ENCODE data around the gene BAIAP3.
A peak's percentile ranks its signal among the peaks of the same experiment; 100 is the strongest.

The BAIAP3 gene

GRCh38 chr16:1348441-1348840 lies 15.0 kb downstream of the BAIAP3 start:
- DNase-seq (ENCODE audit: low read depth), result no peak

- no peak for DNase-seq (ENCODE audit: low read depth)
Observed at GRCh38 chr16:1348926-1349325, 15.5 kb downstream of the BAIAP3 start.

- DNase-seq (ENCODE audit: low read depth), result no peak
Observed at GRCh38 chr16:1349351-1349750, 15.9 kb downstream of the BAIAP3 start.

GRCh38 chr16:1349951-1350350 lies 16.5 kb downstream of the BAIAP3 start:
- DNase-seq (ENCODE audit: low read depth), result no peak

GRCh38 chr16:1350691-1351090 lies 17.2 kb downstream of the BAIAP3 start:
- DNase-seq (ENCODE audit: low read depth), result no peak

GRCh38 chr16:1351215-1351581 lies 17.8 kb downstream of the BAIAP3 start:
- no peak for DNase-seq (ENCODE audit: low read depth)

GRCh38 chr16:1351582-1352362 lies 18.3 kb downstream of the BAIAP3 start, which contains the start of the genes GNPTG and TSR3:
Gene GNPTG (plus strand): TSS chr16:1351931. CDS start chr16:1351966, 35 bp downstream.
Gene TSR3 (minus strand): TSS chr16:1351878. CDS start chr16:1351804, 74 bp downstream.
- DNase-seq (ENCODE audit: low read depth), result peak; percentile 70

- DNase-seq (ENCODE audit: low read depth), result no peak
Observed at GRCh38 chr16:1354815-1355540, 21.5 kb downstream of the BAIAP3 start.

GRCh38 chr16:1355591-1355990 lies 22.1 kb downstream of the BAIAP3 start:
- no peak for DNase-seq (ENCODE audit: low read depth)

- no peak for DNase-seq (ENCODE audit: low read depth)
Observed at GRCh38 chr16:1356061-1356900, 22.8 kb downstream of the BAIAP3 start.

GRCh38 chr16:1357906-1358566 lies 24.6 kb downstream of the BAIAP3 start:
- DNase-seq (ENCODE audit: low read depth), result no peak

- DNase-seq (ENCODE audit: low read depth), result no peak
Observed at GRCh38 chr16:1361685-1362360, 28.4 kb downstream of the BAIAP3 start.

GRCh38 chr16:1362807-1363206 lies 29.4 kb downstream of the BAIAP3 start:
- no peak for DNase-seq (ENCODE audit: low read depth)

GRCh38 chr16:1363501-1364041 lies 30.1 kb downstream of the BAIAP3 start:
- DNase-seq (ENCODE audit: low read depth), result peak; percentile 40

GRCh38 chr16:1364510-1364909 lies 31.1 kb downstream of the BAIAP3 start:
- no peak for DNase-seq (ENCODE audit: low read depth)

- DNase-seq (ENCODE audit: low read depth), result no peak
Observed at GRCh38 chr16:1366060-1366711, 32.7 kb downstream of the BAIAP3 start.

GRCh38 chr16:1366712-1367299 lies 33.4 kb downstream of the BAIAP3 start:
- no peak for DNase-seq (ENCODE audit: low read depth)

GRCh38 chr16:1367486-1368174 lies 34.2 kb downstream of the BAIAP3 start:
- DNase-seq (ENCODE audit: low read depth), result no peak

Data from stimulated activated CD4-positive, alpha-beta T cell treated with anti-CD3 and anti-CD28 coated beads, Interleukin-2, amount 100 ng/mL, for 4 hours (primary cell).